Astrocyte (in vitro differentiated cells and primary cell): Measurements from ENCODE around the gene MAP4K4. TPM values are rescaled to one million over a fixed set of nuclear protein-coding genes. Genes with fewer than 3 reads are reported as not detected.

ENCODE experiments used
- DNase-seq: peaks from one replicate; pipeline ENCODE4 v3.0.0-alpha.2; 2010; ENCODE audit warnings: low read depth
- FAIRE-seq: peaks from 2 replicates; lab custom pipeline; 2011; peaks lifted over from hg19 to GRCh38; lab: Jason Lieb, UNC
- H2AFZ ChIP-seq: 2 replicates; pipeline ENCODE4 v1.6.0; 2012; ENCODE audit warnings: low read depth, low read length, inconsistent platforms
- H3K27ac ChIP-seq: 2 replicates; pipeline ENCODE4 v1.5.1; 2011; ENCODE audit warnings: low read depth, low read length, inconsistent platforms
- H3K27me3 ChIP-seq: 2 replicates; pipeline ENCODE4 v1.6.0; 2011; ENCODE audit warnings: low read length, inconsistent platforms; ENCODE audit not compliant: insufficient read depth
- H3K36me3 ChIP-seq: 2 replicates; pipeline ENCODE4 v1.5.1; 2011; ENCODE audit warnings: low read length, inconsistent platforms; ENCODE audit not compliant: insufficient read depth
- H3K4me1 ChIP-seq: 2 replicates; pipeline ENCODE4 v1.5.1; 2011; ENCODE audit warnings: low read length, inconsistent platforms; ENCODE audit not compliant: insufficient read depth
- H3K4me2 ChIP-seq: 2 replicates; pipeline ENCODE4 v1.6.0; 2012; ENCODE audit warnings: low read length, inconsistent platforms
- H3K4me3 ChIP-seq: 2 replicates; pipeline ENCODE4 v1.5.1; 2011; ENCODE audit warnings: low read depth, mild to moderate bottlenecking, low read length, inconsistent platforms; ENCODE audit not compliant: insufficient read depth
- H3K79me2 ChIP-seq: 2 replicates; pipeline ENCODE4 v1.6.0; 2012; ENCODE audit warnings: mild to moderate bottlenecking, low read length, inconsistent platforms; ENCODE audit not compliant: insufficient read depth
- H3K9ac ChIP-seq: 2 replicates; pipeline ENCODE4 v1.6.0; 2012; ENCODE audit warnings: mild to moderate bottlenecking, low read length, inconsistent platforms
- H3K9me3 ChIP-seq: 2 replicates; pipeline ENCODE4 v1.5.1; 2012; ENCODE audit warnings: low read depth, mild to moderate bottlenecking, low read length, inconsistent platforms; ENCODE audit not compliant: insufficient read depth
- H4K20me1 ChIP-seq: 2 replicates; pipeline ENCODE4 v1.6.0; 2012; ENCODE audit warnings: low read length, inconsistent platforms; ENCODE audit not compliant: insufficient read depth
- H3K27ac Mint-ChIP-seq: one replicate; pipeline ENCODE4 v1.8.0; 2021; ENCODE audit warnings: mild to moderate bottlenecking, mixed read lengths; ENCODE audit not compliant: unreplicated experiment
- H3K27me3 Mint-ChIP-seq: one replicate; pipeline ENCODE4 v1.8.0; 2021; ENCODE audit warnings: low read depth, mixed read lengths; ENCODE audit not compliant: unreplicated experiment
- H3K36me3 Mint-ChIP-seq: one replicate; pipeline ENCODE4 v1.8.0; 2021; ENCODE audit warnings: low read depth, mixed read lengths; ENCODE audit not compliant: unreplicated experiment
- H3K4me1 Mint-ChIP-seq: one replicate; pipeline ENCODE4 v1.8.0; 2021; ENCODE audit warnings: low read depth, mixed read lengths; ENCODE audit not compliant: unreplicated experiment
- H3K4me3 Mint-ChIP-seq: one replicate; pipeline ENCODE4 v1.8.0; 2021; ENCODE audit warnings: mild to moderate bottlenecking, moderate library complexity, mixed read lengths; ENCODE audit not compliant: unreplicated experiment
- H3K9me3 Mint-ChIP-seq: one replicate; pipeline ENCODE4 v1.8.0; 2021; ENCODE audit warnings: mild to moderate bottlenecking, mixed read lengths; ENCODE audit not compliant: unreplicated experiment
- CTCF ChIP-seq: IDR thresholded peaks from 2 replicates; pipeline ENCODE4 v1.5.1; 2011; ENCODE audit warnings: low read depth, mild to moderate bottlenecking, inconsistent platforms, low read length, moderate library complexity; ENCODE audit not compliant: insufficient read depth
- EZH2 ChIP-seq: IDR thresholded peaks from 2 replicates; pipeline ENCODE4 v1.6.1; 2012; ENCODE audit warnings: mild to moderate bottlenecking, low read length, inconsistent platforms; ENCODE audit not compliant: insufficient read depth
- total RNA-seq: library from RNA; stranded (reverse); gene quantifications from 2 replicates; pipeline ENCODE4 v1.2.1, GENCODE V29; 2021

Gene MAP4K4
- total RNA-seq, 1 donor from 2014 or later = 231 TPM

DNA sequence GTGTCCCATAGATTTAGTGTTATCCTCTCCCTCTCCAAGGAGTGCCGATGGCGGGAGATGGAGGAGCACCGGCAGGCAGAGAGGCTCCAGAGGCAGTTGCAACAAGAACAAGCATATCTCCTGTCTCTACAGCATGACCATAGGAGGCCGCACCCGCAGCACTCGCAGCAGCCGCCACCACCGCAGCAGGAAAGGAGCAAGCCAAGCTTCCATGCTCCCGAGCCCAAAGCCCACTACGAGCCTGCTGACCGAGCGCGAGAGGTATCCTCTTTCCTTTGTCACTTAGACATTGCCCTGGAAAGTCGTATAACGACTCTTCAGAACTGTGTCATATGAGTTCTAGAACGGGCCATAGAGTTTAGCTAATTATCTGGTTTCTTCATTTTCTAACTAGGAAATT, 162.1 kb downstream of the MAP4K4 start:
- no peak for TF ChIP-seq EZH2
- no peak for TF ChIP-seq CTCF
- Histone ChIP-seq H3K79me2 (peaks cover 68% of the 10 kb centered on the region), H3K4me1 (no peaks in the 10 kb centered on the region), H3K27me3 (no peaks in the 10 kb centered on the region), H3K27ac (no peak overlapping the region), H4K20me1 (peaks cover 76% of the 10 kb centered on the region), H3K4me2 (no peak overlapping the region), H3K9ac (no peak overlapping the region), H3K9me3 (no peaks in the 10 kb centered on the region), H3K36me3 (peaks cover 55% of the 10 kb centered on the region), H2AFZ (no peak overlapping the region), H3K4me3 (no peak overlapping the region)
- H3K27ac Mint-ChIP-seq = no peak overlapping the region
- peaks cover 20% of the 10 kb centered on the region for H3K36me3 Mint-ChIP-seq
- no peaks in the 10 kb centered on the region for H3K9me3 Mint-ChIP-seq
- DNase-seq (no peak), FAIRE-seq (no peak)
- peaks cover 14% of the 10 kb centered on the region for H3K4me1 Mint-ChIP-seq
- H3K4me3 Mint-ChIP-seq = no peak overlapping the region
- no peaks in the 10 kb centered on the region for H3K27me3 Mint-ChIP-seq

- Histone ChIP-seq H3K27me3 (no peaks in the 10 kb centered on the region), H3K4me1 (no peaks in the 10 kb centered on the region), H4K20me1 (peaks cover 71% of the 10 kb centered on the region), H3K36me3 (peaks cover 54% of the 10 kb centered on the region), H3K9ac (no peak overlapping the region), H3K4me3 (no peak overlapping the region), H3K27ac (no peak overlapping the region), H2AFZ (no peak overlapping the region), H3K4me2 (no peak overlapping the region), H3K9me3 (no peaks in the 10 kb centered on the region), H3K79me2 (peaks cover 62% of the 10 kb centered on the region)
- Mint-ChIP-seq H3K4me1 (peaks cover 14% of the 10 kb centered on the region), H3K9me3 (no peaks in the 10 kb centered on the region), H3K27me3 (no peaks in the 10 kb centered on the region), H3K4me3 (no peak overlapping the region), H3K36me3 (peaks cover 20% of the 10 kb centered on the region), H3K27ac (no peak overlapping the region)
- DNase-seq = no peak
- no peak for FAIRE-seq
- TF ChIP-seq EZH2 (no peak), CTCF (no peak)
Observed at GRCh38 chr2:101860157-101860556, 162.7 kb downstream of the MAP4K4 start.

DNA sequence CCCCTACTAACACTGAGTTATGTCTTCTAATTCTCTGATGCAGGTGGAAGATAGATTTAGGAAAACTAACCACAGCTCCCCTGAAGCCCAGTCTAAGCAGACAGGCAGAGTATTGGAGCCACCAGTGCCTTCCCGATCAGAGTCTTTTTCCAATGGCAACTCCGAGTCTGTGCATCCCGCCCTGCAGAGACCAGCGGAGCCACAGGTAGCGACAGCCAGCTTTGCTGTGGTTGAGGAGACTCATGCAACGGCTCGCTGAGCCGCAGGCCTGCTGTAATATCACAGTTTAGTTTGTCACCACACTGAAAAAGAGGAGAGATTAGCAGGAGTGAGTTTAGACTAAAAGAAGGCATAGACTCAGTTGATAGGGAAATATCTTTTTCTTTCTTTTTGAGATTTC, 163.3 kb downstream of the MAP4K4 start:
- Histone ChIP-seq H3K27ac (no peak overlapping the region), H4K20me1 (peaks cover 65% of the 10 kb centered on the region), H3K4me1 (no peaks in the 10 kb centered on the region), H3K36me3 (peaks cover 54% of the 10 kb centered on the region), H3K9me3 (no peaks in the 10 kb centered on the region), H3K4me3 (no peak overlapping the region), H3K9ac (no peak overlapping the region), H3K27me3 (no peaks in the 10 kb centered on the region), H3K79me2 (peaks cover 61% of the 10 kb centered on the region), H3K4me2 (no peak overlapping the region), H2AFZ (no peak overlapping the region)
- Mint-ChIP-seq H3K27ac (no peak overlapping the region), H3K9me3 (no peaks in the 10 kb centered on the region), H3K36me3 (peaks cover 16% of the 10 kb centered on the region), H3K4me3 (no peak overlapping the region), H3K27me3 (no peaks in the 10 kb centered on the region), H3K4me1 (peaks cover 14% of the 10 kb centered on the region)
- DNase-seq (no peak), FAIRE-seq (no peak)
- TF ChIP-seq EZH2 (no peak), CTCF (no peak)
